Left ventricle myocardium superior (tissue), 1 donor: Measurements from ENCODE around the gene KIAA0930. TPM values are rescaled to one million over a fixed set of nuclear protein-coding genes. Genes with fewer than 3 reads are reported as not detected.
"Not testable (repeated sequence)": the region's sequence is repeated elsewhere in the genome, so short reads cannot be mapped to it uniquely, and the experiment has no call there.

Experiments
- ATAC-seq: fragments of 200-7000 bp; cut with Tn5 transposase; one replicate; pipeline ENCODE4 v1.9.1; 2020; ENCODE audit warnings: mild to moderate bottlenecking, moderate library complexity
- DNase-seq: peaks from one replicate; pipeline ENCODE4 v3.0.0-alpha.2; 2020
- intact Hi-C: fragments of 100-400 bp; cut with micrococcal nuclease; formaldehyde crosslinking; loops from one replicate; pipeline ENCODE4 v1.11.0; 2022
- total RNA-seq: library from RNA; stranded (reverse); fragmentation: NEBNext Ultra II Directional; extraction: Animal tissue kit (Norgen Biotek cat#: 25700); gene quantifications from one replicate; pipeline ENCODE4 v1.2.1, GENCODE V29; 2021
- donor health status: DM: no; HTN: yes; CAD: no; lungs with severe emphysema.

KIAA0930 gene
- total RNA-seq, 1 donor from 2014 or later, result 24.1 TPM

GRCh38 chr22:45265535-45265934, 24.8 kb upstream of the KIAA0930 start:
- DNase-seq, result no peak
- intact Hi-C loops, result loop anchor here (5.0 to 10.0 kb wide), 2 partner anchors 172 to 289 kb away; no protein-coding TSS in a partner anchor
- ATAC-seq, result no peak

GRCh38 chr22:45263463-45264269, 23.0 kb upstream of the KIAA0930 start:
- peak; percentile 83 for DNase-seq
- ATAC-seq, result peak; percentile 94
- intact Hi-C loops, result loop anchor here (10.0 kb wide), 1 partner anchor 291 kb away; no protein-coding TSS in a partner anchor

GRCh38 chr22:45262931-45263462, 22.3 kb upstream of the KIAA0930 start:
- no peak for DNase-seq
- intact Hi-C loops, result loop anchor here (10.0 kb wide), 1 partner anchor 292 kb away; no protein-coding TSS in a partner anchor
- no peak for ATAC-seq

- ATAC-seq, result peak; percentile 22
- no peak for DNase-seq
- intact Hi-C loops, result loop anchor here (10.0 kb wide), 1 partner anchor 292 kb away; no protein-coding TSS in a partner anchor
Observed at GRCh38 chr22:45262195-45262930, 21.7 kb upstream of the KIAA0930 start.

- intact Hi-C loops, result loop anchor here (10.0 kb wide), 1 partner anchor 293 kb away; no protein-coding TSS in a partner anchor
- ATAC-seq (no peak), DNase-seq (no peak)
Observed at GRCh38 chr22:45261407-45262088, 20.9 kb upstream of the KIAA0930 start.

GRCh38 chr22:45260395-45260759, 19.7 kb upstream of the KIAA0930 start:
- DNase-seq, ATAC-seq: not testable (repeated sequence)
- intact Hi-C loops, result loop anchor here (10.0 kb wide), 1 partner anchor 294 kb away; no protein-coding TSS in a partner anchor

- ATAC-seq (no peak), DNase-seq (no peak)
- intact Hi-C loops, result loop anchor here (10.0 kb wide), 1 partner anchor 295 kb away; no protein-coding TSS in a partner anchor
Observed at GRCh38 chr22:45259754-45260394, 19.2 kb upstream of the KIAA0930 start.

GRCh38 chr22:45257941-45258340, 17.2 kb upstream of the KIAA0930 start:
- intact Hi-C loops, ATAC-seq, DNase-seq: not testable (repeated sequence)

GRCh38 chr22:45254789-45255278, 14.1 kb upstream of the KIAA0930 start:
- DNase-seq (no peak), ATAC-seq (no peak)
- intact Hi-C loops, result no loop called here

GRCh38 chr22:45254388-45254787, 13.7 kb upstream of the KIAA0930 start:
- intact Hi-C loops, result no loop called here
- ATAC-seq (no peak), DNase-seq (no peak)

- intact Hi-C loops, result no loop called here
- no peak for ATAC-seq
- DNase-seq, result no peak
Observed at GRCh38 chr22:45253039-45253641, 12.4 kb upstream of the KIAA0930 start.

- ATAC-seq, result no peak
Observed at GRCh38 chr22:45251825-45252224, 11.1 kb upstream of the KIAA0930 start.

GRCh38 chr22:45248832-45249561, 8.3 kb upstream of the KIAA0930 start:
- ATAC-seq (no peak), DNase-seq (no peak)
- intact Hi-C loops, result no loop called here

More at GRCh38 chr22:45251825-45252224, 11.1 kb upstream of the KIAA0930 start:
- DNase-seq, result no peak
- intact Hi-C loops, result no loop called here

- intact Hi-C loops, result no loop called here
- ATAC-seq (peak; percentile 62), DNase-seq (no peak)
Observed at GRCh38 chr22:45246060-45246985, 5.6 kb upstream of the KIAA0930 start.

GRCh38 chr22:45244916-45245315, 4.2 kb upstream of the KIAA0930 start:
- ATAC-seq, result no peak
- intact Hi-C loops, result no loop called here
- no peak for DNase-seq

GRCh38 chr22:45242778-45243191, 2.1 kb upstream of the KIAA0930 start:
- intact Hi-C loops, result no loop called here

More at GRCh38 chr22:45242778-45243191, 2.1 kb upstream of the KIAA0930 start:
- DNase-seq (no peak), ATAC-seq (no peak)
